B cell (primary cell): ENCODE measurements around the gene ZNF423. TPM values are rescaled to one million over a fixed set of nuclear protein-coding genes. Genes with fewer than 3 reads are reported as not detected.

Experiments
- ATAC-seq: fragments of 200-7000 bp; cut with Tn5 transposase; one replicate; pipeline ENCODE4 v1.10.0; 2021; ENCODE audit warnings: low read depth, mild to moderate bottlenecking, moderate number of reproducible peaks, moderate library complexity
- CTCF ChIA-PET: fragments of 350-600 bp; sonication (Branson Sonifier 250); formaldehyde crosslinking; loops from one replicate; lab custom pipeline; 2021; ENCODE audit warnings: antibody characterized with exemption, inconsistent platforms; lab: Charles Lee
- POLR2A ChIA-PET: fragments of 350-600 bp; sonication (Branson Sonifier 250); formaldehyde crosslinking; loops from one replicate; lab custom pipeline; 2021; ENCODE audit warnings: antibody characterized with exemption; lab: Charles Lee
- DNase-seq: peaks from one replicate; pipeline ENCODE4 v3.0.0; 2013
- H2AFZ ChIP-seq: 2 replicates; pipeline ENCODE4 v1.6.1; 2012; ENCODE audit warnings: mild to moderate bottlenecking, low read depth, low read length; ENCODE audit not compliant: insufficient read depth, poor library complexity, severe bottlenecking
- H3K27ac ChIP-seq, 2 donors: 1 replicate in 1 of 2; 2 replicates in 1 of 2; pipeline ENCODE4 v1.5.1; 2012 to 2013; ENCODE audit warnings: low read length in 2 of 2, mild to moderate bottlenecking in 2 of 2, moderate library complexity in 1 of 2
- H3K27me3 ChIP-seq, 4 experiments: fragments of 200-600 bp in 1 of 4; sonication (generic) in 1 of 4; replicated peaks in 1 of 4; 1 replicate in 2 of 4; 2 replicates in 2 of 4; pipeline versions ENCODE4 v1.6.1 to v1.7.0; 2013 to 2016; ENCODE audit warnings: low read length in 3 of 4, mild to moderate bottlenecking in 2 of 4, mixed read lengths in 1 of 4, moderate library complexity in 1 of 4; ENCODE audit not compliant: insufficient read depth in 4 of 4, control insufficient read depth in 3 of 4; ENCODE audit errors: control extremely low read depth in 1 of 4
- H3K36me3 ChIP-seq, 2 experiments: replicated peaks in 1 of 2; 1 replicate in 1 of 2; 2 replicates in 1 of 2; pipeline versions ENCODE4 v1.6.1 to v1.7.1; 2013; ENCODE audit warnings: low read length in 1 of 2; ENCODE audit not compliant: insufficient read depth in 2 of 2, control insufficient read depth in 1 of 2; ENCODE audit errors: control extremely low read depth in 1 of 2, extremely low read depth in 1 of 2
- H3K4me1 ChIP-seq, 2 donors: fragments of 200-600 bp in 1 of 2; sonication (generic) in 1 of 2; 1 replicate in 1 of 2; 2 replicates in 1 of 2; pipeline versions ENCODE4 v1.5.1 to v1.6.1; 2013 to 2017; ENCODE audit warnings: low read length in 2 of 2; ENCODE audit not compliant: control insufficient read depth in 2 of 2, insufficient read depth in 2 of 2
- H3K4me2 ChIP-seq: replicated peaks from 2 replicates; pipeline ENCODE3; 2012; ENCODE audit warnings: mild to moderate bottlenecking, low read depth, low read length; ENCODE audit not compliant: poor library complexity, severe bottlenecking
- H3K4me3 ChIP-seq, 5 experiments: fragments of 200-600 bp in 1 of 5; sonication (generic) in 1 of 5; 1 replicate in 3 of 5; 2 replicates in 2 of 5; pipeline versions ENCODE4 v1.5.1 to v1.7.0; 2011 to 2016; ENCODE audit warnings: low read length in 4 of 5, mild to moderate bottlenecking in 4 of 5, low read depth in 2 of 5, control low read depth in 1 of 5, moderate library complexity in 1 of 5; ENCODE audit not compliant: insufficient read depth in 1 of 5; ENCODE audit errors: control extremely low read depth in 1 of 5, extremely low read depth in 1 of 5
- H3K79me2 ChIP-seq: fragments of 200-600 bp; sonication (generic); one replicate; pipeline ENCODE4 v1.6.0; 2016; ENCODE audit warnings: low read length; ENCODE audit not compliant: control insufficient read depth, insufficient read depth
- H3K9ac ChIP-seq: fragments of 200-600 bp; sonication (generic); 2 replicates; pipeline ENCODE4 v1.6.1; 2017; ENCODE audit warnings: mild to moderate bottlenecking, low read length, moderate library complexity
- H3K9me3 ChIP-seq, 3 donors: one replicate each; pipeline versions ENCODE4 v1.6.1 to v1.7.1; 2013; ENCODE audit warnings: low read length in 2 of 3; ENCODE audit not compliant: control insufficient read depth in 2 of 3, insufficient read depth in 1 of 3; ENCODE audit errors: control extremely low read depth in 1 of 3
- H4K20me1 ChIP-seq: 2 replicates; pipeline ENCODE4 v1.6.0; 2012; ENCODE audit warnings: mild to moderate bottlenecking, low read length; ENCODE audit not compliant: insufficient read depth, control insufficient read depth, poor library complexity, severe bottlenecking
- H3K27ac Mint-ChIP-seq: one replicate; pipeline ENCODE4 v1.8.0; 2021; ENCODE audit warnings: mixed read lengths
- H3K27me3 Mint-ChIP-seq: one replicate; pipeline ENCODE4 v1.8.0; 2021; ENCODE audit warnings: mixed read lengths
- H3K4me1 Mint-ChIP-seq: one replicate; pipeline ENCODE4 v1.8.0; 2021; ENCODE audit warnings: mixed read lengths
- H3K4me3 Mint-ChIP-seq: one replicate; pipeline ENCODE4 v1.8.0; 2021; ENCODE audit warnings: mixed read lengths
- H3K9me3 Mint-ChIP-seq: one replicate; pipeline ENCODE4 v1.8.0; 2022; ENCODE audit warnings: mixed read lengths; ENCODE audit not compliant: insufficient read depth
- EZH2 ChIP-seq: IDR thresholded peaks from 2 replicates; pipeline ENCODE4 v1.6.1; 2012; ENCODE audit warnings: borderline replicate concordance, low read depth, mild to moderate bottlenecking, moderate library complexity, low read length; ENCODE audit not compliant: insufficient read depth, poor library complexity, severe bottlenecking
- whole genome bisulfite sequencing: methylation state at CpG from one replicate; pipeline ENCODE4 v1.1.5; 2013; ENCODE audit warnings: missing lambda C conversion rate; ENCODE audit not compliant: insufficient coverage; 5-methylcytosine and 5-hydroxymethylcytosine counted together
- intact Hi-C: fragments of 100-400 bp; cut with micrococcal nuclease; formaldehyde crosslinking; loops from one replicate; pipeline ENCODE4 v1.10.0; 2022
- polyA plus RNA-seq: library from polyadenylated mRNA; depleted of rRNA; stranded (reverse); fragments of >200 nt; gene quantifications from 2 replicates; pipeline ENCODE4 v1.2.3, GENCODE V29; 2012
- total RNA-seq, 2 donors: library from RNA; stranded (reverse); fragments of 120-200 nt in 1 of 2; gene quantifications; 1 replicate in 1 of 2; 2 replicates in 1 of 2; pipeline versions ENCODE4 v1.2.3 to v1.2.4, GENCODE V29; 2013 to 2022
- TF ChIP-seq, protein P1 (sequence below): fragments of 200-600 bp; IDR thresholded peaks from one replicate; pipeline ENCODE4 v1.8.0; 2022; ENCODE audit warnings: antibody characterized with exemption, mild to moderate bottlenecking

The ZNF423 gene
- total and polyA plus RNA-seq, 2 donors (not counting 1 experiment from before 2014, with no cell fraction given): not detected

DNA sequence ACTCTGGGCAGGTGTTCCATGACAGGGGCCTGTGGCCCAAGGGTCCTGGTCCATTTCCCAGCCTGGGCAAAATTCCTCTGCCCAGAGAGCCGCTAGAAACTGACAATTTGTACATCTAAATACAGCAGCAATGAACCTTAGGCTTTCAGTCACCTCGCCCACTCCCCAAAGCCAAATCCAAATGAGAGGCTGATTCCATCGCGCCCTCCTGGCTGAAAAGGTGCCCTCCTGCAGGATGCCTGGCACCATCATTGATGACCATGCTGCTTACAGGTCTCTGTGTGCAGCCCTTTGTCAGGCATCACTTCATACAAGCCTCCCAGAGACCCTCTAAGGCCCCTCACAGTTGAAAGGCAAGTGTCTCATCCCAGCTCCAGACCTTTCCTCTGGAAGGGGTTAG, 367.6 kb downstream of the ZNF423 start:
- Histone ChIP-seq H3K4me1 (peaks cover 10 to 16% of the 10 kb centered on the region in 2 donors), H3K79me2 (no peaks in the 10 kb centered on the region), H3K9ac (no peak overlapping the region), H3K27ac (no peak overlapping the region), H3K4me2 (no peak overlapping the region), H2AFZ (no peak overlapping the region), H3K27me3 (no peaks in the 10 kb centered on the region), H3K36me3 (no peaks in the 10 kb centered on the region), H3K9me3 (no peaks in the 10 kb centered on the region), H3K4me3 (no peak overlapping the region), H4K20me1 (no peaks in the 10 kb centered on the region)
- no peak for TF ChIP-seq EZH2
- TF ChIP-seq, protein P1, sequence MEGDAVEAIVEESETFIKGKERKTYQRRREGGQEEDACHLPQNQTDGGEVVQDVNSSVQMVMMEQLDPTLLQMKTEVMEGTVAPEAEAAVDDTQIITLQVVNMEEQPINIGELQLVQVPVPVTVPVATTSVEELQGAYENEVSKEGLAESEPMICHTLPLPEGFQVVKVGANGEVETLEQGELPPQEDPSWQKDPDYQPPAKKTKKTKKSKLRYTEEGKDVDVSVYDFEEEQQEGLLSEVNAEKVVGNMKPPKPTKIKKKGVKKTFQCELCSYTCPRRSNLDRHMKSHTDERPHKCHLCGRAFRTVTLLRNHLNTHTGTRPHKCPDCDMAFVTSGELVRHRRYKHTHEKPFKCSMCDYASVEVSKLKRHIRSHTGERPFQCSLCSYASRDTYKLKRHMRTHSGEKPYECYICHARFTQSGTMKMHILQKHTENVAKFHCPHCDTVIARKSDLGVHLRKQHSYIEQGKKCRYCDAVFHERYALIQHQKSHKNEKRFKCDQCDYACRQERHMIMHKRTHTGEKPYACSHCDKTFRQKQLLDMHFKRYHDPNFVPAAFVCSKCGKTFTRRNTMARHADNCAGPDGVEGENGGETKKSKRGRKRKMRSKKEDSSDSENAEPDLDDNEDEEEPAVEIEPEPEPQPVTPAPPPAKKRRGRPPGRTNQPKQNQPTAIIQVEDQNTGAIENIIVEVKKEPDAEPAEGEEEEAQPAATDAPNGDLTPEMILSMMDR: no peak
- ChIA-PET CTCF (no interaction called here), POLR2A (no interaction called here)
- 93% methylated on average over 4 of the region's 4 CpGs for WGBS
- no peak for DNase-seq
- peaks cover 3% of the 10 kb centered on the region for H3K27me3 Mint-ChIP-seq
- no peak overlapping the region for H3K4me3 Mint-ChIP-seq
- H3K27ac Mint-ChIP-seq: no peak overlapping the region
- H3K4me1 Mint-ChIP-seq: peaks cover 6% of the 10 kb centered on the region
- ATAC-seq: no peak
- no peaks in the 10 kb centered on the region for H3K9me3 Mint-ChIP-seq
- intact Hi-C loops: no loop called here

DNA sequence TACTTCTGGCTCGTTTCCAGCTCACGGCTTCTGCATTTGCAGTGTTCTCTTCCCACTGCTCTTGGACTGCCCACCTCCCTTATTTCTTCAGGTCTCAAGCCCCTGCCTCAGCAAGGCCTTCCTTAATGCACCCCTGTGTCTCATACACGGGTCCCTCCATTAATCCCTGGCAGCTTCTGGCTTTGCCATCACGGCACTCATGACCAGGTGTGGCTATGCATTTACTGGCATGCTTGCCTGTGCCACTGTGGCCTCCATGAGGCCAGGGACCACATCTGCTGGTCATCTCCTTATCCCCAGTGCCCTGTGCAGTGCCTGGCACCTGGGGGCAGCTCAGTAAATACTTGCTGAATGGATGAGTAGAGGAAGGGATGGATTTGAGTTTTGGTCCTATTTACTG, 368.2 kb downstream of the ZNF423 start:
- WGBS: 87% methylated on average over 4 of the region's 4 CpGs
- no peaks in the 10 kb centered on the region for H3K9me3 ChIP-seq
- H3K27ac Mint-ChIP-seq: no peak overlapping the region
- H3K4me2 ChIP-seq: no peak overlapping the region
- ATAC-seq (no peak), DNase-seq (no peak)
- H4K20me1 ChIP-seq: no peaks in the 10 kb centered on the region
- H3K27me3 ChIP-seq: no peaks in the 10 kb centered on the region
- no peak overlapping the region for H3K9ac ChIP-seq
- no peak overlapping the region for H3K27ac ChIP-seq
- H3K4me3 ChIP-seq: no peak overlapping the region
- TF ChIP-seq, protein P1: no peak
- no peak for TF ChIP-seq EZH2
- CTCF ChIA-PET: no interaction called here
- no peak overlapping the region for H3K4me3 Mint-ChIP-seq
- POLR2A ChIA-PET: no interaction called here
- H3K27me3 Mint-ChIP-seq: peaks cover 5% of the 10 kb centered on the region
- H3K4me1 ChIP-seq: peaks cover 10 to 18% of the 10 kb centered on the region in 2 donors
- no peaks in the 10 kb centered on the region for H3K9me3 Mint-ChIP-seq
- H3K79me2 ChIP-seq: no peaks in the 10 kb centered on the region
- H3K36me3 ChIP-seq: no peaks in the 10 kb centered on the region
- intact Hi-C loops: no loop called here
- H3K4me1 Mint-ChIP-seq: peaks cover 9% of the 10 kb centered on the region
- no peak overlapping the region for H2AFZ ChIP-seq
